ENCODE results near the gene OVOL1. TPM values are rescaled to one million over a fixed set of nuclear protein-coding genes. Genes with fewer than 3 reads are reported as not detected.
"Not testable (repeated sequence)": the region's sequence is repeated elsewhere in the genome, so short reads cannot be mapped to it uniquely, and the experiment has no call there.

OVOL1 gene
- total RNA-seq, 1 experiment from 2014 or later, result 12.7 TPM

GRCh38 chr11:65764434-65764833, 22.4 kb upstream of the OVOL1 start:
- intact Hi-C loops (cut with micrococcal nuclease; ENCODE audit: unreplicated experiment), result no loop called here
- H3K4me3 Mint-ChIP-seq (ENCODE audit: low read depth, unreplicated experiment), result no peak overlapping the region
- no peaks in the 10 kb centered on the region for H3K4me1 Mint-ChIP-seq (ENCODE audit: low read depth, unreplicated experiment)
- no peak for DNase-seq
- BruUV-seq (replicated peaks), result no TSS peak
- H3K36me3 Mint-ChIP-seq (ENCODE audit: insufficient read depth, unreplicated experiment), result no peaks in the 10 kb centered on the region
- H3K27me3 Mint-ChIP-seq (ENCODE audit: unreplicated experiment), result peaks cover 3% of the 10 kb centered on the region
- CTCF ChIA-PET, result interaction anchor here (0.6 kb wide), 1 partner anchor 566 kb away, joined by 7 read pairs; no protein-coding TSS in a partner anchor
- TF ChIP-seq CTCF (IDR thresholded peaks at IDR 0.05; ENCODE audit: unreplicated experiment), result no peak
- H3K9me3 Mint-ChIP-seq (ENCODE audit: low read depth, unreplicated experiment), result no peaks in the 10 kb centered on the region
- no peak overlapping the region for H3K27ac Mint-ChIP-seq (ENCODE audit: unreplicated experiment)

GRCh38 chr11:65766535-65766934, 20.3 kb upstream of the OVOL1 start:
- TF ChIP-seq CTCF (IDR thresholded peaks at IDR 0.05; ENCODE audit: unreplicated experiment), result no peak
- H3K4me1 Mint-ChIP-seq (ENCODE audit: low read depth, unreplicated experiment), result no peaks in the 10 kb centered on the region
- no peaks in the 10 kb centered on the region for H3K36me3 Mint-ChIP-seq (ENCODE audit: insufficient read depth, unreplicated experiment)
- H3K4me3 Mint-ChIP-seq (ENCODE audit: low read depth, unreplicated experiment), result no peak overlapping the region
- no peak for DNase-seq
- CTCF ChIA-PET, result no interaction called here
- BruUV-seq (replicated peaks), result no TSS peak
- H3K9me3 Mint-ChIP-seq (ENCODE audit: low read depth, unreplicated experiment), result no peaks in the 10 kb centered on the region
- intact Hi-C loops (cut with micrococcal nuclease; ENCODE audit: unreplicated experiment), result no loop called here
- no peaks in the 10 kb centered on the region for H3K27me3 Mint-ChIP-seq (ENCODE audit: unreplicated experiment)
- no peak overlapping the region for H3K27ac Mint-ChIP-seq (ENCODE audit: unreplicated experiment)

GRCh38 chr11:65767406-65767805, 19.5 kb upstream of the OVOL1 start:
- Mint-ChIP-seq H3K27me3 (ENCODE audit: unreplicated experiment) (no peaks in the 10 kb centered on the region), H3K4me3 (ENCODE audit: low read depth, unreplicated experiment) (no peak overlapping the region), H3K27ac (ENCODE audit: unreplicated experiment) (no peak overlapping the region), H3K36me3 (ENCODE audit: insufficient read depth, unreplicated experiment) (no peaks in the 10 kb centered on the region), H3K9me3 (ENCODE audit: low read depth, unreplicated experiment) (no peaks in the 10 kb centered on the region), H3K4me1 (ENCODE audit: low read depth, unreplicated experiment) (no peaks in the 10 kb centered on the region)
- no TSS peak for BruUV-seq (replicated peaks)
- no peak for TF ChIP-seq CTCF (IDR thresholded peaks at IDR 0.05; ENCODE audit: unreplicated experiment)
- CTCF ChIA-PET, result interaction anchor here (0.6 kb wide), 2 partner anchors 78 to 243 kb away, joined by 3 read pairs; partner anchors contain the start of gene SCYL1
- intact Hi-C loops (cut with micrococcal nuclease; ENCODE audit: unreplicated experiment), result no loop called here
- DNase-seq, result no peak

- BruUV-seq (replicated peaks); H3K9me3 Mint-ChIP-seq (ENCODE audit: low read depth, unreplicated experiment); H3K36me3 Mint-ChIP-seq (ENCODE audit: insufficient read depth, unreplicated experiment); H3K27me3 Mint-ChIP-seq (ENCODE audit: unreplicated experiment); H3K27ac Mint-ChIP-seq (ENCODE audit: unreplicated experiment); H3K4me1 Mint-ChIP-seq (ENCODE audit: low read depth, unreplicated experiment); DNase-seq; intact Hi-C loops (cut with micrococcal nuclease; ENCODE audit: unreplicated experiment); H3K4me3 Mint-ChIP-seq (ENCODE audit: low read depth, unreplicated experiment): not testable (repeated sequence)
- CTCF ChIA-PET, result interaction anchor here (0.6 kb wide), 2 partner anchors 77 to 243 kb away, joined by 3 read pairs; partner anchors contain the start of gene SCYL1
These were observed 19.1 kb upstream of the OVOL1 start for GRCh38 chr11:65767806-65768205.

GRCh38 chr11:65770951-65771567, 15.8 kb upstream of the OVOL1 start:
- Mint-ChIP-seq H3K9me3 (ENCODE audit: low read depth, unreplicated experiment) (no peaks in the 10 kb centered on the region), H3K27me3 (ENCODE audit: unreplicated experiment) (no peaks in the 10 kb centered on the region), H3K4me3 (ENCODE audit: low read depth, unreplicated experiment) (no peak overlapping the region), H3K27ac (ENCODE audit: unreplicated experiment) (no peak overlapping the region), H3K4me1 (ENCODE audit: low read depth, unreplicated experiment) (no peaks in the 10 kb centered on the region), H3K36me3 (ENCODE audit: insufficient read depth, unreplicated experiment) (no peaks in the 10 kb centered on the region)
- DNase-seq, result no peak
- no TSS peak for BruUV-seq (replicated peaks)
- no peak for TF ChIP-seq CTCF (IDR thresholded peaks at IDR 0.05; ENCODE audit: unreplicated experiment)
- CTCF ChIA-PET, result interaction anchor here (1.0 to 2.1 kb wide), 3 partner anchors 9 to 113 kb away, joined by 3 to 9 read pairs (median 9); partner anchors contain the start of gene RNASEH2C
- intact Hi-C loops (cut with micrococcal nuclease; ENCODE audit: unreplicated experiment), result loop anchor here (5.0 kb wide), 2 partner anchors 46 to 64 kb away; no protein-coding TSS in a partner anchor
